PFSK-1 (cell line): ENCODE measurements around the gene OSBPL2.

Source experiments
- FOXP2 ChIP-seq: optimal IDR thresholded peaks from 2 replicates; pipeline ENCODE3; 2011; ENCODE audit warnings: borderline replicate concordance, control low read depth, inconsistent platforms; ENCODE audit not compliant: insufficient read depth; ENCODE audit errors: extremely low read length, extremely low read depth
- POLR2AphosphoS5 ChIP-seq: IDR thresholded peaks from 2 replicates; pipeline ENCODE4 v1.6.1; 2012; ENCODE audit warnings: low read depth, mild to moderate bottlenecking, control low read depth, low read length, moderate library complexity
- SIN3A ChIP-seq: IDR thresholded peaks from 2 replicates; pipeline ENCODE4 v1.6.1; 2012; ENCODE audit warnings: mild to moderate bottlenecking, low read length, moderate library complexity, borderline replicate concordance; ENCODE audit not compliant: insufficient read depth
- TAF1 ChIP-seq: IDR thresholded peaks from 2 replicates; pipeline ENCODE4 v1.6.1; 2012; ENCODE audit warnings: low read length, control low read depth, borderline replicate concordance; ENCODE audit not compliant: insufficient read depth

DNA sequence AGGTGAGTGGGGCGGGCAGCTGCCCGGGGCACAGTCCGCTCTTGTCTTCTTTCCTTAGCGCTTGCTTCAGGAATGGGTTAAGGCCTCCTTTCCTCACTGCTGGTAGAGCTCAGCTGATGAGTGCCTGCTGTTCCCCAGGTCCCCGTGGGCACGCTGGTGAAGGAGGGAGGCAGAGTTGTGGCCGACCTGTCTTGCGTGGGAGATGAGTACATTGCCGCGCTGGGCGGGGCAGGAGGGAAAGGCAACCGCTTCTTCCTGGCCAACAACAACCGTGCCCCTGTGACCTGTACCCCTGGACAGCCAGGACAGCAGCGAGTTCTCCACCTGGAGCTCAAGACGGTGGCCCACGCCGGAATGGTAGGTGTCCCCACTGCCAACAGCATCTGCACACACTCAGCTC is 39.8 kb upstream of the OSBPL2 start:
- TF ChIP-seq POLR2AphosphoS5 (no peak), SIN3A (no peak), TAF1 (no peak), FOXP2 (no peak)
